GM10266 (cell line): ENCODE data around the gene OLIG2.

Experiments used
- DNase-seq: peaks from one replicate; pipeline ENCODE4 v3.0.0; 2012; ENCODE audit errors: extremely low spot score
- CTCF ChIP-seq: IDR thresholded peaks from 2 replicates; pipeline ENCODE4 v1.5.1; 2012; ENCODE audit warnings: mild to moderate bottlenecking, low read depth; ENCODE audit not compliant: control insufficient read depth, insufficient read depth; ENCODE audit errors: missing control alignments

Gene OLIG2

GRCh38 chr21:32990666-32991065 is 35.1 kb upstream of the OLIG2 start:
- TF ChIP-seq CTCF = no peak
- DNase-seq = no peak

GRCh38 chr21:32991361-32991760 is 34.4 kb upstream of the OLIG2 start:
- no peak for TF ChIP-seq CTCF
- DNase-seq = no peak

- no peak for DNase-seq
- no peak for TF ChIP-seq CTCF
Measured at GRCh38 chr21:32993894-32994293, 31.8 kb upstream of the OLIG2 start.

- peak; percentile 31 for TF ChIP-seq CTCF
- no peak for DNase-seq
Measured at GRCh38 chr21:32994305-32994704, 31.4 kb upstream of the OLIG2 start.

GRCh38 chr21:33007747-33008146 is 18.0 kb upstream of the OLIG2 start:
- no peak for DNase-seq
- no peak for TF ChIP-seq CTCF

GRCh38 chr21:33008333-33009051 is 17.2 kb upstream of the OLIG2 start:
- no peak for DNase-seq
- no peak for TF ChIP-seq CTCF

- DNase-seq = no peak
- no peak for TF ChIP-seq CTCF
Measured at GRCh38 chr21:33010931-33011330, 14.8 kb upstream of the OLIG2 start.
